ENCODE data around the gene IER3.

IER3 gene

GRCh38 chr6:30747902-30748769 is 3.8 kb upstream of the IER3 start:
- no peak for DNase-seq (ENCODE audit: low spot score)

- DNase-seq (ENCODE audit: low spot score): no peak
These were observed 2.9 kb upstream of the IER3 start for GRCh38 chr6:30747300-30747687.

GRCh38 chr6:30743099-30744053 is 971 bp downstream of the IER3 start:
- DNase-seq (ENCODE audit: low spot score): peak; percentile 35

GRCh38 chr6:30742316-30743098 is 1.8 kb downstream of the IER3 start, which contains the start of gene FLOT1:
Gene FLOT1 (minus strand): TSS chr6:30742687. CDS start chr6:30742189, 498 bp downstream.
- peak; percentile 95 for DNase-seq (ENCODE audit: low spot score)

GRCh38 chr6:30741789-30742315 is 2.5 kb downstream of the IER3 start:
- DNase-seq (ENCODE audit: low spot score): peak; percentile 45

- no peak for DNase-seq (ENCODE audit: low spot score)
These were observed 3.1 kb downstream of the IER3 start for GRCh38 chr6:30741063-30741779.

GRCh38 chr6:30740540-30740870 is 3.8 kb downstream of the IER3 start:
- DNase-seq (ENCODE audit: low spot score): no peak

- no peak for DNase-seq (ENCODE audit: low spot score)
These were observed 5.8 kb downstream of the IER3 start for GRCh38 chr6:30738532-30738931.

GRCh38 chr6:30735668-30736314 is 8.6 kb downstream of the IER3 start:
- no peak for DNase-seq (ENCODE audit: low spot score)

GRCh38 chr6:30732237-30732943 is 12.0 kb downstream of the IER3 start:
- peak; percentile 49 for DNase-seq (ENCODE audit: low spot score)

- DNase-seq (ENCODE audit: low spot score): peak; percentile 67
These were observed 13.5 kb downstream of the IER3 start for GRCh38 chr6:30730601-30731435.

- no peak for DNase-seq (ENCODE audit: low spot score)
These were observed 16.3 kb downstream of the IER3 start for GRCh38 chr6:30727920-30728553.

GRCh38 chr6:30726506-30727413 is 17.6 kb downstream of the IER3 start:
- no peak for DNase-seq (ENCODE audit: low spot score)

GRCh38 chr6:30725713-30726505 is 18.4 kb downstream of the IER3 start:
- no peak for DNase-seq (ENCODE audit: low spot score)

- no peak for DNase-seq (ENCODE audit: low spot score)
These were observed 19.3 kb downstream of the IER3 start for GRCh38 chr6:30724906-30725667.
